Mesenteric fat pad (tissue), 1 donor: Measurements from ENCODE around the gene RIPOR1. TPM values are rescaled to one million over a fixed set of nuclear protein-coding genes. Genes with fewer than 3 reads are reported as not detected.
"Not testable (repeated sequence)": the region's sequence is repeated elsewhere in the genome, so short reads cannot be mapped to it uniquely, and the experiment has no call there.

Experiments
- DNase-seq: peaks from one replicate; pipeline ENCODE4 v3.0.0-alpha.2; 2020; ENCODE audit warnings: low spot score
- total RNA-seq: library from RNA; stranded (reverse); fragmentation: NEBNext Ultra II Directional; extraction: Animal tissue kit (Norgen Biotek cat#: 25700); gene quantifications from one replicate; pipeline ENCODE4 v1.2.1, GENCODE V29; 2021
- donor health status: DM: yes; HTN: yes; CAD: no.

The RIPOR1 gene
- total RNA-seq, 1 donor from 2014 or later, result 107 TPM

DNA sequence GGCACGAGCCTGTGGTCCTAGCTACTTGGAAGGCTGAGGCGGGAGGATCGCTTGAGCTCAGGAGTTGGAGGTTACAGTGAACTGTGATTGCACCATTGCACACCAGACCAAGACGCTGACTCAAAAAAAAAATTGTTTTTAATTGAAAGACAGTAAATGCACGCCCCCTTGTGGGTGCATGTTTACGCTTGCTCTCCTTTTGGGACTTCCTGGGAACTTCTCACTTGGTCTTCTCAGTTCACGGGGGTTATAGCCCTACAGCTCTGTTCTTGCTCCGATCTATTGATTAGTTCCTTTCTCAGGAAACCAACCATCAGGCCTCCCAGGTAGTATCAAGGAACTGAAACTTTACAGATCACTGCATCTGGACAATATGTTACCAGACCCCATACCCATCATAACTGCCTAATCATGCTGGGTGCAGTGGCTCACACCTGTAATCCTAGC, 14.2 kb upstream of the RIPOR1 start:
- no peak for DNase-seq

DNA sequence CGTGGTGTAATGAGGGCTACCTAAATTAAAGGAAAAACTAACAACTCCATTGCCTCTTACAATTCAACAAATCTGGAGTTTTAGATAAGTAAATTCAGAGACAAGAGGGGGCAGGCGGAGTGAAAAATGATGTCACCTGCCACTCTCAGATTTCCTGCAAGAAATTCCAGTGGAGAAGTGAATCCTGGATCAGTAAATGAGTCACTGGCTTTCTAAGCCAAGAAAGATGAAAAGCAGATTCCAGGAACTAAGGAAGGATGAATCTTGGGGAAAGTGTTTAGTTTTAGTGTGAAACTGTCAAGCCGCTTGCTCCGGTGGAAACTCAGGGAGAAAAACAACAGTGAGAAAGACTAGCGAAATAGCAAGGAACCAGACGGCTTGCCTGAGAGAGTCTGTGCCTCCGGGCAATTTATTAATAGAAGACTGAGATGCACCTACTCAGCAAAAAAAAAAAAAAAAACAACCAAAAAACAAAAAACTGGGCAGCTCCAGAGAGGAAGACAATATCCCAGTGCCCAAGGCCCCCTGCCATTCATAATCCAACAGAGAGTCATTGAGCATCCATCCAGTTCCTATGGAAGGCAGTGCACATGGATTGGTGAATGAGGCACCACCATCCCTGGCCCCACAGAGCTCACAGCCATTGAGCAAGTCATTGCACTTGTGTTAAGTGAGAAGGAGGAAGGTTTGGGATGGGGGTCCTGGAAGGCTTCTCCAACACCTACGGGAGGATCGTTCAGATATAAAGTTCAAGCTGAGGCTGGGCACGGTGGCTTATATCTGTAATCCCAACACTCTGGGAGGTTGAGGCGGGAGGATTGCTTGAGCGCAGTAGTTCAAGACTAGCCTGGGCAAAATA, 12.1 kb upstream of the RIPOR1 start:
- DNase-seq, result no peak

DNA sequence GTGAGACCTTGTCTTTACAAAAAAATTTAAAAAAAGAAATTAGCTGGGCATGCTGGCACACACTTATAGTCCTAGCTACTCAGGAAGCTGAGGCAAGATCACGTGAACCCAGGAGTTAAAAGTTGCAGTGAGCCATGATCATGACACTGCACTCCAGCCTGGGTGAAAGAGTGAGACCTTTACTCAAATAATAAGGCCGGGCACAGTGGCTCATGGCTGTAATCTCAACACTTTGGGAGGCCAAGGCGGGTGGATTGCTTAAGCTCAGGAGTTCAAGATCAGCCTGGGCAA, 11.5 kb upstream of the RIPOR1 start:
- DNase-seq, result no peak

DNA sequence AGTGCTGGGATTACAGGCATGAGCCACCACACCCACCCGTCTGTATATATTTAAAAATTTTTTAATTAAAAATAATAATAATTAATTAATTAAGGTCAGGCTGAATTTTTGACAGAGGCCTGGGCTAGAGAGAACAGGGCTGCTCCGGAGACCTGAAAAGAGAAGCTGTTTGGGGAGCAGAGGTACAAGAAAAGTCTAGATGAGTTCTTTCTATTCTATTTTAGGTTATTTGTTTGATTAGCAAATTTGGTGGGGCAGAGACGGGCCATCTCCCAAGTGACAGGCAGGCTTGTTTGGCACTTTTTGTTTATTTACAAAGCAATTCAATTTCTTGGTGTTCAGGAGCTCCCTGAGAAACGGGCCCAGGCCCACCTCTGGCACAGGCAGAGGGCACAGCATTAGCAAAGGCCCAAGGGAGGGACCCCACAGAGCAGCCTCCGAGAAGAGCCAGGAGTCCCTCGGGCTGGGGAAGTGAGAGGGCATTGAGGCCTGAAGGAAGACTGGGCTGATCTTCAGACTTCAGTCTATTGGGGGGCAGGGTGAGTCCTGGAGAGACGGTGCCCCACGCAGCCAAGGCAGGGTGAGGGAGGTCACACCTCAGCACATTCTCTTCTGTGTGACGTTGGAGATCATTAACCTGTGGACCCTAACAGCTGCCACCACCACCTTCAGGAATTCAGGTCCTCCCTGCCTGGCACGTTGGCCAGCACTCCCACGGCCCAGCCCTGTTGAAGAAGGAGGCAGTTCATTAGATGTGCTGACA, 10.8 kb upstream of the RIPOR1 start:
- DNase-seq, result no peak

DNA sequence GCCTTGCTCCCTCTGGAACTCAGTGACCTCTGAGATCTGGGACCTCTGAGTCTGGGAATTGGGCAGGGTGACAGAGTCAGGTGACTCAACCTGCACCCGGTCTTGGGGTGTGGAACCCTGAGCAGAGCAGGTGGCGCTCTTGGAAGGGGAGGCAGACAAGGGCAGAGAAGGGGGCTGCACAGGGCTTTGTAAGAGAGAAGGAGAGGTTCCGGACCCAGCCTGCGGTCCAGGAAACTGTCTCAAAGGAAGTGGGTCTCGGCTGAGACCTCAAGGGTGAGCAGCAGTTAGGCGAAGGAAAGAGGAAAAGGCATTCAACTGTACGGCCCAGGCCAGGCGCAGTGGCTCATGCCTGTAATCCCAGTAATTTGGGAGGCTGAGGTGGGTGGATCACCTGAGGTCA, 10.0 kb upstream of the RIPOR1 start:
- DNase-seq, result no peak

DNA sequence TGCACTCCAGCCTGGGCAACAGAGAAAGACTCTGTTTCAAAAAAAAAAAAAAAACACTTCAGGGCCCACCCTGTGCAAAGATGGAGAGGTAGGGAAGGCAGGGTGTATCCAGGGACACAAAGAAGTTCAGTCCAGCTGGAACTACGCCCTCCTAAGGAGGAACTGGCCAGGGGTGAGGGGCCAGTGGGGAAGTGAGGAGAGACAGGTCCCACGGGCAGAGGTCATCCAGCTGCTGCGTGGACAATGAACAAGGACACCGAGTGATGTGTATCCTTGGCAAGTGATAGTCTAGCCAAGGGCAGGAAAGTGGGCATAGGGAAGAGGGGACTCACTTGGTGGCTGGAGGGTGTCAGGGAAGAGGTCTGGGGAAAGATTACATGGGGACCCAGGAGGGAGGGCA, 9.4 kb upstream of the RIPOR1 start:
- DNase-seq, result no peak

DNA sequence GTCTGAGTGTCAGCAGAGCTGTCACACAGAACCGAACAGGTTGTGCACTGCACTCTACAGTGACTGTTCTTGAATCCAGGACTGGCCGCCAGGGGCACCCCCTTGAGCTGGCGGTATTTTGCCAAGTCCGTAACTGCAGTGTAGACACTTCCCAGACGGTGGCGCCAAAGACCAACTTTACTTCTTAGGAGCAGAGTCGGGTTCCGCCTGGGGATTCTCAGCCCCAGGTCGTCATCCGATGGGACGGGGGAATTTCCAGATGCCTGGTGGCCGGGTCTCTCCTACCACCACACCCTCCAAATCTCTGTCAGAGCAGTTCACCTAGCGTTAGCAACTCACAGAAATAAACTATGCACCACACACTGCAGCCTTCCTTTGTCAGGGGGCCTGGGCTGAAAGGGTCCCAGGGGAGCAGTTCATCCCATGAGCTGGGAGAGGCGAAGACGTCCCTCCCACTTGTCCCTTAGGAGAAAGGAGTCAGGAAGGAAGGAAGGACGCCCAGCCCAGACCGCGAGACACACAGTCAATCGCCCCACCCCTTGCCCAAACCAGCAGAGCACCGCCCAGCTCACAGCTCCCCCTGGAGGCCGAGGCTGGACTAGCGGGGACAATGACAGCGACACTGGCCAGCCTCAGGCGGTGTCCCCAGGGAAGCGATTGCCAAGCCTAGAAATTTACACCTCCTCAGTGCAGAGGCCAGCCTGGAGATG, 7.4 kb upstream of the RIPOR1 start:
- DNase-seq, result peak; percentile 97

DNA sequence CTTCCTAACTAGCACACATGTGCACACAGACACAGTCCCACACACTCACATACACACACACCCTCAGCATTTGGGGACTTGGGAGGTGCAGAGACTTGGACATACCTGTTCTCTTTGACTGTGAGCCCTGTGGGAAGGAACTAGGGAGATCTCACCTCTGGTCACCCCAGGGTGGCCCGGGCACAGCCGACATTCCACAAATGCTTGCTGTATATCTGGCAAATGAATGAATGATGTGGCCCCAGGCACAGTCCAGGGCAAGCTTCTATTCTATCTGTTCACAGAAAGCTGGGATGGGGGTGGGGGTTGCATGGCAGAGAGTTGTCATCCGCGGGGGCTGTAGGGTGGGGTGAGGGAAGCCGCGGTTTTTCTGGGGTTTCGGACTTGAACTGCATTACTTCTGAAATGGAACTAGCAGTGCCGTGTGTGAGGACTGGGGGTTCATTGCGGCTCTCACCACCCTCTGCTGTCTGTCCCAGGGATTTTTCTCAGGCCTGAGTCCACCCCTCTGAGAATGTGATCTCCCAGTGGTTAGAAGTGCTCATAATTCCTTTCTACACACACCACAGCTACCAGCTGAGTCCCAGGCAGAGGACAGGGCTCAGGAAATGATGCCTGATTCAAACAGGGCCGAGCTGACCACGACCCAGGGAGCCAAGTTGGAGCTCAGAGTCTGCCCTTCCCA, 3.3 kb upstream of the RIPOR1 start:
- no peak for DNase-seq

DNA sequence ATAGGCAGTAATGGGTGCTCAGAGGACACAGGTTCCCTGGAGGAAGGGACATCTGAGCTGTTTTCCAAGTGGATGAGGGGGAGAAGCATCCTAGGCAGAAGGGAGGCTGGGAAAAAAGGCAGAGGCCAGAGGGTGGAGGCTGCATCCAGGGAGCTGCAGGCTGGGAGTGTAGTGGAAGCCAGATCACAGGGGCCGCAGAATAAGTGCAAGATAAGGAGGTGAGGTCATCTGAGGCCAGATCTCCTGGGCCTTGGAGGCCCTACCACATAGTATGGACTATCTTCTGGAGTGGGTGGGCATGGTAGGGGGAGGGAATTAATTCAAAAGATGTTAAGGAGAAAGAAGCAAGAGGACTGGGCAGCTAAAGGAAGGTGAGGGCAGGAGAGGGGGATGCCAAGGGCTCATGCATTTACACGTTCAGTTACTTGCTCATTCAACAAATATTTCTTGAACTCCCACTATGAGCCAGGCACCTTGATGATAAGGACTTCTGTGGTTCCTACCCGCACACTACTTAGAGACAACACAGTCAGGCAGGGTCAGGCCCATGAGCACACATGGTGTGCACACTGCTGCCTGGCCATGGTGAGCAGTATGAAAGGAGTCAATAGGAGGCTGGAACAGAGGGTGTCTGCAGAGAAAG, 2.4 kb upstream of the RIPOR1 start:
- DNase-seq, result no peak

DNA sequence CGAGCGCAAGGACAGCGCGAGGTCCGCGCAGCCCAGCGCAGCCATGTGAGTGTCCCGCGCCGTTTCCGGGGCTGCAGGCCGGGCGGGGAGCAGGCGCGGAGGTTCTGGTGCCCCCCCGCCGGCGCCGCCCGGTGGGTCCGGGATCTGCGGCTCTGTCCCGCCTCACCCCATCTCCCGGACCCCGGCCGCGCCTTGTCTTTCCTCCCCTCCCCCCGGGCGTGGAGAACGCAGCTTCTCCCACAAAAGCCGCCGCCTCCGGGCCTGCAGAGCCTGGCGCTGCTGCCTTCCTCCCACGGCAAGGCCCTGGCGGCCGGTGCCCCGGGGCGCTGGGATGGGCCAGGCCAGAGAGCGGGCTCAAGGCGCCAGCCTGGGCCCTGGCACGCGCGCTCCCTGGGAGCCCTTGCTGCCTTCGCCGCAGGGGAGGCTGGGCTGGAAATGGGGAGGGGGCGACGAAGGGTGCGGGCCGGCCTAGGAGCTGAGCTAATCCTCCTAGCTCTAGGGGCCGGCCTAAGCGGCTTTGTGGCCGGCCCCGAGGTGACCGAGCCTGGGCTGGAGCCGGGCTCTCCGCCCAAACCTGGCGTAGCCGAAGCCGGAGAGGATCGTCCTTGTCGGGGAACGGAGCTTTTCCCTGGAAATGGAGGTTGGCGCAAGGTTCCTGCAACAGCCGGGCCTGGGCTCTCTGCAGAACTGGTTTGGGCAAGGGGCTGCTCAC, 397 bp downstream of the RIPOR1 start:
- no peak for DNase-seq

DNA sequence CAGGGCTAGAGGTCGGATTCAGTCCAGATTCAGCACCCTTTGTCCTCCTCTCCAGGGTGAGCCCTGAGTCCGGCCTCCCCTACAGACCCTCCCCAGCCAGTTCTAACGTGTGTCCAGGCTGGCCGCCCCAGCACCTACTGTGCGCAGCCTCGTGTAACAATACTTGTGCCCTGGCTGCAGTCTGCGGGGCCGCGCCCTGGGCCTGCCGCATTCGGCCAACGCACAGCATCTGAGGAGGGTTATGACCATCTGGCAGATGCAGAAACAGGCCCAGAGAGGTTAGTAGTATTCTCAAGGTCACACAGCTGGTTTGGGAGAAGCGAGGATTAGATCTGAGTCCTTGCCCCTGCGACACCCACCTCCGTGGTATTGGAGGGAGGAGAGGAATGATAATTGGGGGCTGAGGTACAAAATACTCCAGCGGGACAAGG, 968 bp downstream of the RIPOR1 start:
- no peak for DNase-seq

DNA sequence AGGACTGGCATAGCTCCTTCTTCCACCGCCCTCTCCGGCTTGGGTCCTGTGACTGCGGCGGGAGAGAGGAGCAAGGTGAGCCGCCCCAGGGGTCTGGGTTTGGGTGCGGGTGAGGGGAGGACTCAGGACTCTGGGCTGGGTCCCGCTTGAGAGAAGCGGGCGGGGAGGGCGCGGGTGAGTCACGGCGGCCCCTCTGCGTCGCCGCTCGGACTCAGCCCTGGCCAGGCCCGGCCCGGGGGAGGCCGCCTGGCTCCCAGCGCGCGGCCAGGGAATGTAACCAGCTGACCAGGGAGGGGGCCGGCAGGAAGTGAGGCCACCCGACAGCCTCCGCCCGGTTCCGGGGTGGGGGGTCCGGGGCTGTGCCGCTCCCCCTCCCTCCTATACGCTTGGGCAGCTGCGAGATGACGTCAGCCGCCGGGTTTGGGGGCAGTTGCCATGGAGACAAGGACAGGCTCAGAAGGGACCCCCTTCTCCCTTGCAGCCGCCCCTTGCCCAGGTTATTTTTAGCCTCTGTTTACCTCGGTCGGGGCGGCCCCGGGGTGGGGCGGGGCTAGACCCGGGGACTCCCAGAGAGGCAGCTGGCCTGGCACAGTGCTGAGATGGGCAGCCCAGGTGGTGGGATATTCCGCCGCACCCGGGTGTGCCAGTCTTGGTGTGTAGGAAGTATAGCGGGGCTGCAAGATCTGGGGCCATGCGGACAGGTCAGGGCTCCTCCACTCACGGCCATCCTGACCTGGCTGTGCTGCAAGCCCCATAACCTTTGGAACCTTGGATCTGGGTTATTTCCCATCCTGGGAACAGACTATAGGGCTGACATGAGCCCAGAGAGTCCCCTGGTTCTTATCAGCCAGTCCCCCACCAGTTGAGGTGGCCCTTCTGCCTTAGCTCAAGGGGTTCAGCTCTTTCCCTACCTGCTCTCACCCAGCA, 1.6 kb downstream of the RIPOR1 start:
- peak; percentile 92 for DNase-seq

DNA sequence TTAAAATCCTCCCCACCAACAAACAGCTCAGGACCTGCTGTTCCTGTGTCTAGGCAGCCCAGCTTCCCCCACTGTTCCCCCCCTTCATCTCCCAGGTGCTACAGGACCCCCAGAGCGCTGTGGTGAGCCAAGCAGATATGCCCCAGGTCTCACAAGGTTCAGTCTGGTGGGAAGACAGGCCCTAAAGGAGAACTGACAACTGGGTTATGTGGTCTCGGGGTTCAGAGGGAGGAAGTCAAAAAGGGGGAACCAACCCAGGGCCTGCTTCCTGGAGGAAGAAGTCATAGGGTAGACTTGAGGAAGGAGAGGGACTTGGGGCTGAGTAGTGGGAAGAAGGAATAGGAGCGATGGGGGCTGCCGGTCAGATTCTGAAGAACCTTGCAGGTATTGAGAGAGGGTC, 2.6 kb downstream of the RIPOR1 start:
- no peak for DNase-seq

DNA sequence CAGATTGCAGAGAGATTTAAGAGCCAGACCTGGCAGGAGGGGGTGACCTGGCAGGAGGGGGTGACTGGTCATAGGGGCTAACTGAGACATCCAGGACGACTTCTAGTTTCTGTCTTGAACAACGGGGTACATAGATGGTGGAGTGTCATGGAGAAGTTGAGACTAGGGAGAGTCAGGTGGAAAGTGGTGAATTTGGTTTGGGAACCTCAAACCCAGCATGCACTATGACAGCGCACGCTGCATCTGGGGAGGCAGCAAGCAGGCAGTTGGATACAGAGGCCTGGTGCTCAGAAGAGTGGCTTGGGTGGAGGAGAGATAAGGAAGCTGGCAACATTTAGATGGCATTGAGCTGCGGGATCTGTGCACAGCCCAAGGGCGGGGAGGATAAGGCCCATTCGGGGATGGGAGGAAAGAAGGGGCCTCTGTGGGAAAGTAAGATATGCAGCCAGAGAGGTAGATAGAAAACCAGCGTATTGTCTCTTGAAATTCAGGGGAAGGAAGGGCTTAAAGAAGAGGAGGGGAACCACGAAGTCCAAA, 4.5 kb downstream of the RIPOR1 start:
- DNase-seq, result no peak

DNA sequence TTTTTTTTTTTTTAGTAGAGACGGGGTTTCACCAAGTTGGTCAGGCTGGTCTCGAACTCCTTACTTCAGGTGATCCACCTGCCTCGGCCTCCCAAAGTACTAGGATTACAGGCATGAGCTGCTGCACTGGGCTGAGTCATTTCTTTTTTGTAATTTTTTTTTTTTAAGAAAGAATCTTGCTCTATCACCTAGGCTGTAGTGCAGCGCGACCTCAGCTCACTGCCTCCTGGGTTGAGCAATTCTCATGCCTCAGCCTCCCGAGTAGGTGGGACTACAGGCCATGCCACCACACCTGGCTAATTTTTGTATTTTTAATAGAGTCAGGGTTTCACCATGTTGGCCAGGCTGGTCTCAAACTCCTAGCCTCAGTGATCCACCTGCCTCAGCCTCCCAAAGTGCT, 5.4 kb downstream of the RIPOR1 start:
- not testable (repeated sequence) for DNase-seq

DNA sequence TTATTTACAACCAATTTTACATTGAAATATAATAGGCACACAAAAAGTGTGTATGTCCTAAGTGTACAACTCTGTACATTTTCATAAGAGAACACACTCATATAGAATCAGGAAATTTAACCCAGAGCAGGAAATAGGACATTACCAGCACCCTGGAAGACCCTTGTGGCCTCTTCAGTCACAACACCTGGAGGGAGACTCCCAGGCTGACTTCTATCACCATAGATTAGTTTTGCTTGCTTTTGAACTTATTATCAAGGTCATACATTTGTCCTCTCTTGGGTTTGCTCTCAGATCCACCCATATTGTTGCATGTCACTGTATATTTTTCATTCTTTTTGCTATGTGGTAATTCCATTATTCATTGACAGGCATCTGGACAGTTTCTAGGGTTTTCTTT, 5.8 kb downstream of the RIPOR1 start:
- no peak for DNase-seq

DNA sequence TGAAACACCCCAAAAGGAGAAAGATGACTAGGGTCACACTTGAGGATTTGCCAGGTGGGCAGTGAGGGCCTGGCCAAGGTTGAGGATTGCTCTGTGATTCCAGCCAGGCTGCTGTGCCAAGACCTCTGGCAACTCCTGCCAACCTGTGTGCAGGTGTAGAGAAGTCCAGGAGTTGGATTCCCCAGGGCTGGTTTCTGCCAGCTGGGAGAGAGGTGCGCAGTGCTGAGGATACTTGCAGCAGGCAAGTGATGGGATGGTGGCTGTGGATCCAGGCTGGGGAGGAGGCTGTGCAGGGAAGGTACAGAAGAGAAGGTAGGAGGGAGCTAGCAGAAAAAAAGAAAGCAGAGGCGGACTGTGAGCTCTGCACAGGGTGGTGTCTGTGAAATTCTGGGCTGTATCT, 6.6 kb downstream of the RIPOR1 start:
- DNase-seq, result no peak

DNA sequence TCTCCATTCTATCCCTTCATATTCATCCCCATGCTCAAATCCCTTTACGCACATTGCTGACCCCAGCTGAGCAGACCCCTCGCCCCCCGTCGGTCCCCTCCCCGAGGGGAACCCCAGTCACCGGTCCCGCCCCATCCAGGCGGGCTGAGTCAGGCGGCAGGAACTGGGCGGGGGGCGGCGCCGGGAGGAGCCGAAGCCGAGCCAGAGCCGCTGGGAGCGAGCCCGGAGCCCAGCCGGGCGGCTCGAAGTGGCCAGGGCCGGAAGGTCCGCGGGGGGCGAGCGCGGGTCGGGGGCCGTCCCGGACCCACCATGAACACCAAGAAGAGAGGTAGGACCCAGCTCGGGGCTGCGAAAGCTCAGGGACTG, 8.6 kb downstream of the RIPOR1 start:
- peak; percentile 93 for DNase-seq
